Fibroblast of villous mesenchyme (primary cell): Measurements from ENCODE around the gene MUC22. TPM values are rescaled to one million over a fixed set of nuclear protein-coding genes. Genes with fewer than 3 reads are reported as not detected.
"Not testable (repeated sequence)": the region's sequence is repeated elsewhere in the genome, so short reads cannot be mapped to it uniquely, and the experiment has no call there.

ENCODE experiments used
- DNase-seq: peaks from one replicate; pipeline ENCODE4 v3.0.0-alpha.2; 2010; ENCODE audit warnings: low read depth
- H3K4me3 ChIP-seq: 2 replicates; pipeline ENCODE4 v1.5.1; 2011; ENCODE audit warnings: low read depth, mild to moderate bottlenecking, low read length
- CTCF ChIP-seq: IDR thresholded peaks from 2 replicates; pipeline ENCODE4 v1.5.1; 2012; ENCODE audit warnings: low read depth, mild to moderate bottlenecking, low read length; ENCODE audit not compliant: insufficient read depth
- total RNA-seq: library from RNA; depleted of rRNA; stranded (reverse); fragments of >200 nt; gene quantifications from 2 replicates; pipeline ENCODE4 v1.2.3, GENCODE V29; 2012

Gene MUC22
- total RNA-seq, 1 donor: not detected

DNA sequence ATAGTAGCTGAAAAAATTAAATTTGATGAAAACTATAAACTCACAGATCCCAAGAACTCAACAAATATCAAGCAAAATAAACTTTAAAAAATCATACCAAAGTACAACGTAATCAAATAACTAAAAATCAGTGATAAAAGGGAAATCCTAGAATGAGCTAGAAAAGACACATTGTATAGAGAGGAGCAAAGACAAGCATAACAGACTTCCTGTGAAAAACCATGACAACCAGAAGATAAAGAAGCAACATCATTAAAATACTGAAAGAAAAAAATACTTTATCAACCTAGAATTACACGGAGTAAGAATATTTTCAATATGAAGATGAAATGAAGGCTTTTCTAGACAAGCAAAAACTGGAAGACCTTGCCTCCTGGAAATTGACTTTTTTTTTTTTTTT lies 9.8 kb downstream of the MUC22 start:
- TF ChIP-seq CTCF: no peak
- DNase-seq: no peak
- H3K4me3 ChIP-seq: no peak overlapping the region

DNA sequence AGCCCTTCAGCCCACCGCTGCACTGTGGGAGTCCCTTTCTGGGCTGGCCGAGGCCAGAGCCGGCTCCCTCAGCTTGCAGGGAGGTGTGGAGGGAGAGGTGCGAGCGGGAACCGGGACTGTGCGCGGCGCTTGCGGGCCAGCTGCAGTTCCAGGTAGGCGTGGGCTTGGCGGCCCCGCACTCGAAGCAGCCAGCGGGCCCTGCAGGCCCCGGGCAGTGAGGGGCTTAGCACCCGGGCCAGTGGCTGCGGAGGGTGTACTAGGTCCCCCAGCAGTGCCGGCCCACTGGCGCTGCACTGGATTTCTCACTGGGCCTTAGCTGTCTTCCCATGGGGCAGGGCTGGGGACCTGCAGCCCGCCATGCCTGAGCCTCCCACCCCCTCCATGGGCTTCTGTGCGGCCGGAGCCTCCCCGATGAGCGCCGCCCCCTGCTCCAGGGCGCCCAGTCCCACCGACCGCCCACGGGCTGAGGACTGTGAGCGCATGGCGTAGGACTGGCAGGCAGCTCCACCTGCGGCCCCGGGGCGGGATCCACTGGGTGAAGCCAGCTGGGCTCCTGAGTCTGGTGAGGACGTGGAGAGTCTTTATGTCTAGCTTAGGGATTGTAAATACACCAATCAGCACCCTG lies 10.5 kb downstream of the MUC22 start:
- DNase-seq, H3K4me3 ChIP-seq: not testable (repeated sequence)

DNA sequence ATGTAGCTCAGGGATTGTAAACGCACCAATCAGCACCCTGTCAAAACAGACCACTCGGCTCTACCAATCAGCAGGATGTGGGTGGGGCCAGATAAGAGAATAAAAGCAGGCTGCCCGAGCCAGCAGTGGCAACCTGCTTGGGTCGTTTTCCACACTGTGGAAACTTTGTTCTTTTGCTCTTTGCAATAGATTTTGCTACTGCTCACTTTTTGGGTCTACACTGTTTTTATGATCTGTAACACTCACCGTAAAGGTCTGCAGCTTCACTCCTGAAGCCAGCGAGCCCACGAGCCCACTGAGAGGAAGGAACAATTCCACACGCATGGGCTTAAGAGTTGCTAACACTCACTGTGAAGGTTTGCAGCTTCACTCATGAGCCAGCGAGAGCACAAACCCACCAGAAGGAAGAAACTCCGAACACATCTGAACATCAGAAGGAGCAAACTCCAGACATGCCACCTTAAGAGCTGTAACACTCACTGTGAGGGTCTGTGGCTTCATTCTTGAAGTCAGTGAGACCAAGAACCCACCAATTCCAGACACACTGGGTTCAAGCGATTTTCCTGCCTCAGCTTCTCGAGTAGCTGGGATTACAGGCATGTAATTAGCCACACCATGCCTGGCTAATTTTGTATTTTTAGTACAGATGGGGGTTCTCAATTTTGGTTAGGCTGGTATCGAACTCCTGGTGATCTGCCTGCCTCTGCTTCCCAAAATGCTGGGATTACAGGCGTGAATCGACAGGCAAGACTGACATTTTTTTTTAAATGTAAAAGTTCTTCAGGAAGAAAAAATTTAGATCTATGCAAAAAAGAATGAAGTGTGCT lies 11.6 kb downstream of the MUC22 start:
- not testable (repeated sequence) for DNase-seq, H3K4me3 ChIP-seq

DNA sequence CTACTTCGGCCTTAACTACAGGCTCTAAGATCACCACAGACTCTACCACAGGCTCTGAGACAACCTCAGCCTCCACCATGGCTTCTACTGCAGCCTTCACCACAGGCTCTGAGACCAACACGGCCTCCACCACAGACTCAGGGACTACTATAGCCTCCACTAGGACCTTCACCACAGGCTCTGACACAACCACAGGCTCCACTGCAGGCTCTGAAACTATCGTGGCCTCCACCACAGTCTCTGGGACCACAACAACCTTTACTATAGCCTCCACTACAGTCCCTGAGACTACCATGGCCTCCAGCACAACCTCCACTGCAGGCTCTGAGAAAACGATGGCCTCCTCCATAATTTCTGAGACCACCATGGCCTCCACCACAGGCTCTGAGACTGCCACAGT lies 15.3 kb downstream of the MUC22 start:
- no peak for TF ChIP-seq CTCF
- no peak for DNase-seq
- no peak overlapping the region for H3K4me3 ChIP-seq

GRCh38 chr6:31031095-31031494 lies 20.8 kb downstream of the MUC22 start:
- H3K4me3 ChIP-seq: no peak overlapping the region
- no peak for TF ChIP-seq CTCF
- DNase-seq: no peak

- DNase-seq: no peak
- no peak overlapping the region for H3K4me3 ChIP-seq
- no peak for TF ChIP-seq CTCF
These were observed 22.8 kb downstream of the MUC22 start for GRCh38 chr6:31033075-31033474.

- no peak for TF ChIP-seq CTCF
These were observed 25.7 kb downstream of the MUC22 start for GRCh38 chr6:31035862-31036497.

More at GRCh38 chr6:31035862-31036497, 25.7 kb downstream of the MUC22 start:
- no peak for DNase-seq
- no peak overlapping the region for H3K4me3 ChIP-seq
